Stimulated activated CD8-positive, alpha-beta memory T cell treated with anti-CD3 and anti-CD28 coated beads, Interleukin-15, amount 100 ng/mL, for 1 hour (primary cell): ENCODE results near the gene TMPRSS9.
"Not testable (repeated sequence)": the region's sequence is repeated elsewhere in the genome, so short reads cannot be mapped to it uniquely, and the experiment has no call there.

ENCODE experiments used
- DNase-seq: peaks from one replicate; pipeline ENCODE4 v3.0.0-alpha.2; 2020; ENCODE audit warnings: low read depth

Gene TMPRSS9

GRCh38 chr19:2438178-2438577 is 78.1 kb downstream of the TMPRSS9 start:
- no peak for DNase-seq

GRCh38 chr19:2440515-2440914 is 80.5 kb downstream of the TMPRSS9 start:
- no peak for DNase-seq

- DNase-seq: no peak
These were observed 81.2 kb downstream of the TMPRSS9 start for GRCh38 chr19:2441096-2441752.

GRCh38 chr19:2443116-2443784 is 83.2 kb downstream of the TMPRSS9 start:
- no peak for DNase-seq

- no peak for DNase-seq
These were observed 83.7 kb downstream of the TMPRSS9 start for GRCh38 chr19:2443785-2444182.

- DNase-seq: no peak
These were observed 84.4 kb downstream of the TMPRSS9 start for GRCh38 chr19:2444251-2445002.

- DNase-seq: no peak
These were observed 86.3 kb downstream of the TMPRSS9 start for GRCh38 chr19:2446381-2446780.

- no peak for DNase-seq
These were observed 89.0 kb downstream of the TMPRSS9 start for GRCh38 chr19:2449019-2449418.

- no peak for DNase-seq
These were observed 91.1 kb downstream of the TMPRSS9 start for GRCh38 chr19:2451138-2451537.

- DNase-seq: no peak
These were observed 91.7 kb downstream of the TMPRSS9 start for GRCh38 chr19:2451741-2452140.

GRCh38 chr19:2453431-2454025 is 93.5 kb downstream of the TMPRSS9 start:
- no peak for DNase-seq

- DNase-seq: no peak
These were observed 94.3 kb downstream of the TMPRSS9 start for GRCh38 chr19:2454199-2454961.

GRCh38 chr19:2454962-2455850 is 95.1 kb downstream of the TMPRSS9 start:
- DNase-seq: no peak

GRCh38 chr19:2455851-2456570 is 95.9 kb downstream of the TMPRSS9 start:
- no peak for DNase-seq

- DNase-seq: no peak
These were observed 97.5 kb downstream of the TMPRSS9 start for GRCh38 chr19:2457394-2458037.

GRCh38 chr19:2458054-2458453 is 98.0 kb downstream of the TMPRSS9 start:
- DNase-seq: no peak

- not testable (repeated sequence) for DNase-seq
These were observed 98.7 kb downstream of the TMPRSS9 start for GRCh38 chr19:2458776-2459175.

- DNase-seq: no peak
These were observed 100.2 kb downstream of the TMPRSS9 start for GRCh38 chr19:2460245-2460644.

GRCh38 chr19:2461751-2462634 is 101.9 kb downstream of the TMPRSS9 start:
- DNase-seq: no peak
